Stimulated activated CD4-positive, alpha-beta T cell treated with anti-CD3 and anti-CD28 coated beads, Interleukin-4, amount 100 ng/mL, for 1 hour (primary cell): ENCODE results near the gene PAX5.
A peak's percentile ranks its signal among the peaks of the same experiment; 100 is the strongest.

ENCODE experiments used
- DNase-seq: peaks from one replicate; pipeline ENCODE4 v3.0.0-alpha.2; 2020

Gene PAX5

GRCh38 chr9:37036776-37037502, 2.9 kb upstream of the PAX5 start:
- peak; percentile 53 for DNase-seq

DNA sequence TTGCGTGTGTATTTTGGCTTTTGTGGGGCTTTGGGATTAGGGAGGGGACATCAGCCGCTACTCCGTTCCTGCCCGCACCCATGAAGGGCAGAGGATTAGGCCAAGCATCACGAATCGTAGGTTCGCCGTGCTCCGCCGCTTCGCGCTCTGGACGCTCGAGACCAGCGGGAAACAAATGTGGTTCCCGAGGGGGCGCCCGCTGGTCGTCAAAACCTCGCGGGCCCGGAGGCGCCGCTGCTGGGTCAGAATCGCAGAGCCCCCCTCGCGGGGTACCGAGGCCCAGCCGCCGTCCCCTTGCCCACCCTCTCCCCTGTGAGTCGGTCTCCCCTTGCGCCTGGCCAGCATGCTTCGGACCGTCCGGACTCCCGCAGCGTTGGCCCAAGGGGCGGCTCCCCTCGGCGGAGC, 2.3 kb upstream of the PAX5 start:
- DNase-seq, result no peak

DNA sequence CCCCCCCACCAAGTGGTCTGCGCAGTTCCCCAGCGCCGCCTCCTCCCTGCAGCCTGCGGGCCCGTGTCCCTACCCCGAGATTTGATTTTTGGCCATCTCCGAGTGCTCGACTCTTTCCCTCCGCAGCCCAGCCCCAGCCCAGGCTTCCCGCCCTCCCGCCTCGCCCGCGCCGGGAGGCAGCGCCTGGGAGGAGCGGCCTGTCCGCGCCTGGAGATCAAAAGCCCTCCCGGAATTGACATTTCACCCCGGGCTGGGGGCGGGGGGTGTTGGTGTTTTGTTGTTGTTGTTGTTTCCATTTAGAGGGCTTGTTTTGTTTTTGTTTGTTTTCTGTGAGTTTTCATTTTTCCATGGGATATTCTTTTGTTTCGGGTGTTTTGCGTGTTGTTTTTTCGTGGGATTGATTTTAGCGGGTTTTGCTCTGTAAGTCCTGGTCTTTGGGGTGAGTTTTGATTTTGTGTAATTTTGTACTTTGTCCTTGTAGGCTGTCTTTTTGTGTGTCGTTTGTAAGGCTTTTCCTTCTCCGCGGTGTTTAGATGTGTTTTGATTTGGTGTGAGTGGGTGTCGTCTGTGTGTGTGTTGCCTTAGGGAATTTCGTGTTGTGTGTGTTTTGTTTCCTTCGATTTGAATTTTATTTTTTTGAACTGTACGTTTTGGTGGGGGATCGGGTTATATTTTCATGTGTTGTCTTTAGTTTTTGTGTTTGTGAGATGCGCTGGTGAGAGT, 1.7 kb upstream of the PAX5 start:
- DNase-seq, result peak; percentile 4

- DNase-seq, result no peak
Measured at GRCh38 chr9:37034938-37035647, 1.0 kb upstream of the PAX5 start.

GRCh38 chr9:37034305-37034937, 353 bp upstream of the PAX5 start:
- peak; percentile 40 for DNase-seq

DNA sequence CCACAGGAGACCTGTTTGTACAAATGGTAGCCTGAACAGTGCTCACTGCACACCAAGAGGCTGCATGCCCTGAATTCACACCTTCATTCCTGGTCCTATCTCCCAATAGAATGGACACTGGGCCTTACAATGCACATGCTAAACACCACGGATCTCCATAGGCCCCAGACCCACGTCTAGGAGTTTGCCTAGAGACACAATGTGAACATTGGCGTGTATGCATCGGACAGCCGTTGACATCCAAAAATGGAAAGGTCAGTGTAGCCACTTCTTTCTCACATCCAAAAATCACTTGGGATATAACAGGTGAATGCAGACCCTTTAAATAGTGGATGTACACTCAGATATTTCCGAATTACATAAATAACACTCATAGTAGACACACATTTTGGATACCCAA, 927 bp downstream of the PAX5 start:
- DNase-seq, result no peak

- no peak for DNase-seq
Measured at GRCh38 chr9:37032713-37033112, 1.4 kb downstream of the PAX5 start.

- DNase-seq, result no peak
Measured at GRCh38 chr9:37031902-37032301, 2.2 kb downstream of the PAX5 start.

DNA sequence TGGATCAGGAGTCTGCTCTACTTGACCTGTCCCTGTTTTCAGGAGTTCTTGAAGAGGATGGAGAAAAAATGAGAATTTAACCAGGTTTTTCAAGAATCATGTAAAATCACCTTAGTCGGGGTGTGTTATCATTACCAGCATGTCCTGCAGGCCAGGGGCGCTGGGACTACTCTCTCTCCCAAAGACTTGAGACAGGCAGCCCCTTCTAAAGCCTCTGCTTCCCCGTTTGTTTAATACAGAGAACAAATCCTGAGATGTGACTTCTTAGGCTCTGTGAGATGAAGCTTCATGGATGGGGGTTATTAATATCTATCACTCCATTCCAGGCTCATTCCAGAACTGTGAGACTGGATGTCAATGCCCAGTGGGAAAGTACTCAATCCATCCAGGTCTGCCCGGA, 3.0 kb downstream of the PAX5 start:
- DNase-seq, result no peak

DNA sequence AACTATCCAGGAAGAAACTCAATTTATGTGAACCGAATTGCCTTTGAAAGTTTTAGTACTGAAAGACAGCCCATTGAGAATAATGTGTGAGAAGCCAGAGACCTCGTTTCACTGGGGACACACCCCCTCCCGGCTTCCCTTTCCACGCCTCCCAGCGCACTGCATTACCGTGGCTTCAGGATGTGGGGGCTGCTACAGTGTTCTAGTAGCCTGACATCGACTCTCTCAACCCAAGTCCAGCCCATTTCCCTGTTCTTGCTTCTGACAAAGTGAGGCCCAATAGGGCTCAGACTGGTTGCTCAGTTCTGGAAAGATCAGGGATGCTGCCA, 3.5 kb downstream of the PAX5 start:
- no peak for DNase-seq

- peak; percentile 9 for DNase-seq
Measured at GRCh38 chr9:37029776-37030610, 4.1 kb downstream of the PAX5 start.

GRCh38 chr9:37029304-37029775, 4.7 kb downstream of the PAX5 start:
- no peak for DNase-seq

GRCh38 chr9:37028420-37029031, 5.5 kb downstream of the PAX5 start:
- DNase-seq, result no peak

GRCh38 chr9:37027582-37028419, 6.3 kb downstream of the PAX5 start:
- peak; percentile 88 for DNase-seq

DNA sequence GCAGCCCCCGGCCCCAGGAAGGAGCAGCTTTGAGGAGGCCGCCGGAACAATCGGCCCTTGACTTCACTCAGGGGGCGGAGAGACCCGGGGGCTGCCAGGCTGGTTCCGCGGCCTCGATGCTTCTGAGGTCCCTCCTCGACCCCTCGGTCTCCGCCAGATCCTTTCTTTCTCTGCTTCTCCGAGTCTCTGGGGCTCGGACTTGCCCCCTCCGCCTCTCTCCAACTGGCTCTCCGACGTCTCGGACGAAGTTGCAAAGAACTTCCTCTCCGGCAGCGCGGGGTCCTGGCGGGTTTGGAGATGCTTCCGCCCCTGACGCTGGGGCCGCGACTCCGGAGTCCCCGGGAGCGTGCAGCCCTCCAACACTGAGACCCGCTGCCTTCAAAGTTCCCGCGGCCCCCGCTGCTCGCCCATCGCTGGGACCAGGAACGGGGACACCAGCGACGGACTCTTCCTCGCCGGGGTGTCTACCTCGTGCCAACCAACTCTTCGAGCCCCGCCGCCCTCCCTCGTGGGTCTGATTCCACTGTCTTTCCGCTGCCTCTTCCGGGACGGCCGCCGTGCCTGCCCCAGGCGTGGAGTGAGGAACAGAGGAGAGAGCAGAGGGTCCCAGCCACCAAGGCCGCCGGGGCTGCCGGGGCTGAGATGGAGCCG, 7.0 kb downstream of the PAX5 start:
- no peak for DNase-seq

DNA sequence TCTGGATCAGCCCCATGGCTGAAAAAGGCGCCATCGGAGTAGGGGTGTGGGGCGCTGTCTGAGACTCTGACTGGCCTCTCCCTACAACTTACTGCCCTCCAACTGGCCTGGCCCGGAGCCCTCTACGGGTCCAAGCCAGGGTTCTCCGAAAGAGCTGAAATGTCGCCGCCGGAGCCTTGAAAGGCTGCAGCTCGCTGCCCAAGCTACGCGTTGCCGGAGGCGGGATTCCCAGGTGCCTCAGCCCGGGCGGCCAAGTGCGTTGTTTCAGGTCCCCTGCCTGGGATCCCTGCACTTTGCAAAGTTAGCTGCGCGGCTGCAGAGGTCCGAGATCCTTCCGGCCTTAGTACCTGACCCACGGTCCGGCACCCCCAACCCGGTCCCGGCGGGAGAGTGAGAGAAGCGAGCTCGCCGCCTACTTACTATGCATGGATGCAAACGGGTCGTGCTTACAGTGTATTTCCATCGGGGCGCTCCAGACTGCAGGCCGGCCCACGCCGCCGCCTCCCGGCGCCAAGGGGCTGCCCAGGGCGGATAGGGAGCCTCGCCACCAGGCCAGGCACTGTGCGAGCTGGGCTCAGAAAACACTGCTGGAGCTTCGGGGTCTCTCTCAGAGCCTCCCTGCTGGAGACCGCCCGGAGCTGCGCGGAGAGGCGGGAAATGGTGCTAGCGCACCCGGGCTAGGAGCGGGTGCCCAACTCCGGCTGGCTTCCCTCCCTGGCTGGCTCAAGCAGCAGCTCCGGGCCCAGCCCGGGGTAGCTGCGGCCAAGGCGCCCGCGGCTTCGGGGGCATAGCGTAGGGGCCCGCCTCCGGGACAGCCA, 7.7 kb downstream of the PAX5 start:
- no peak for DNase-seq

DNA sequence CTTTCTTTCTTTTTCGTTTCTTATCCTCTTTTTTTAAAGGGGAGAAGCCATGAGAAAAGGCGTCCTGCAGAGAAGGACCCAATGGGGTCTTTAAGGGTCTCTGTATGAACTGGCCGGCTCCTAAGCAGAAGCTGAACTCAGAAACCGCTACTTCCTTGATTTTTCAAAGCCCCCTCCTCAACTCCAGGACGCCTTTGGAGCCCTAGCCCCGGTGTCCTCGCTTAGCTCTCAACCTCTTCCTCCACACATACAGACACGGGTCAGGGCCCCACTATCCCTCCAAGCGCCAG, 8.3 kb downstream of the PAX5 start:
- DNase-seq, result no peak

GRCh38 chr9:37025071-37025822, 8.8 kb downstream of the PAX5 start:
- no peak for DNase-seq

- no peak for DNase-seq
Measured at GRCh38 chr9:37017546-37017945, 16.5 kb downstream of the PAX5 start.
